H1 (cell line): ENCODE measurements around the gene CASZ1.

Experiments
- EZH2 ChIP-seq: fragments of 200-600 bp; sonication (generic); IDR thresholded peaks from 2 replicates; pipeline ENCODE4 v1.7.1; 2012; ENCODE audit warnings: low read depth, mild to moderate bottlenecking, moderate library complexity, low read length, inconsistent platforms; ENCODE audit not compliant: severe bottlenecking
- FOSL1 ChIP-seq: IDR thresholded peaks from 2 replicates; pipeline ENCODE4 v1.6.1; 2011; ENCODE audit warnings: mild to moderate bottlenecking, low read depth, low read length, moderate library complexity; ENCODE audit not compliant: insufficient read depth
- JUND ChIP-seq: IDR thresholded peaks from 2 replicates; pipeline ENCODE4 v1.6.1; 2011; ENCODE audit warnings: mild to moderate bottlenecking, improper control_type of control experiment, low read length
- KDM5A ChIP-seq: fragments of 200-600 bp; IDR thresholded peaks from 2 replicates; pipeline ENCODE4 v1.7.1; 2012; ENCODE audit warnings: mild to moderate bottlenecking, low read length, inconsistent platforms, mixed read lengths
- POLR2A ChIP-seq, 2 experiments: IDR thresholded peaks; 1 replicate in 1 of 2; 2 replicates in 1 of 2; pipeline ENCODE4 v1.6.1; 2011; ENCODE audit warnings: low read depth in 2 of 2, low read length in 2 of 2, mild to moderate bottlenecking in 2 of 2; ENCODE audit errors: control extremely low read depth in 1 of 2
- POLR2AphosphoS5 ChIP-seq: IDR thresholded peaks from 2 replicates; pipeline ENCODE4 v1.6.1; 2011; ENCODE audit warnings: low read depth, low read length
- RAD21 ChIP-seq, 2 experiments: IDR thresholded peaks in 1 of 2; conservative IDR thresholded peaks in 1 of 2; 2 replicates each; pipeline ENCODE4 v1.6.1; 2011; ENCODE audit warnings: low read depth in 2 of 2, low read length in 2 of 2, improper control_type of control experiment in 1 of 2, inconsistent platforms in 1 of 2, mild to moderate bottlenecking in 1 of 2, moderate library complexity in 1 of 2
- SP1 ChIP-seq: IDR thresholded peaks from 2 replicates; pipeline ENCODE4 v1.6.1; 2011; ENCODE audit warnings: low read depth, low read length
- SP2 ChIP-seq: IDR thresholded peaks from 2 replicates; pipeline ENCODE4 v1.6.1; 2012; ENCODE audit warnings: mild to moderate bottlenecking, low read length, inconsistent platforms
- SP4 ChIP-seq: IDR thresholded peaks from 2 replicates; pipeline ENCODE4 v1.6.1; 2012; ENCODE audit warnings: low read length, inconsistent platforms
- SUZ12 ChIP-seq: fragments of 200-600 bp; sonication (generic); IDR thresholded peaks from 2 replicates; pipeline ENCODE4 v1.6.1; 2012; ENCODE audit warnings: mild to moderate bottlenecking, inconsistent platforms, low read length, moderate library complexity, mixed read lengths
- TF ChIP-seq, protein P1 (sequence below), 3 experiments: IDR thresholded peaks; 1 replicate in 2 of 3; 2 replicates in 1 of 3; pipeline versions ENCODE4 v1.5.1 to v1.6.1; 2011; ENCODE audit warnings: low read length in 3 of 3, mild to moderate bottlenecking in 3 of 3, inconsistent platforms in 2 of 3, low read depth in 1 of 3, moderate library complexity in 1 of 3; ENCODE audit not compliant: insufficient read depth in 1 of 3; ENCODE audit errors: control extremely low read depth in 1 of 3

DNA sequence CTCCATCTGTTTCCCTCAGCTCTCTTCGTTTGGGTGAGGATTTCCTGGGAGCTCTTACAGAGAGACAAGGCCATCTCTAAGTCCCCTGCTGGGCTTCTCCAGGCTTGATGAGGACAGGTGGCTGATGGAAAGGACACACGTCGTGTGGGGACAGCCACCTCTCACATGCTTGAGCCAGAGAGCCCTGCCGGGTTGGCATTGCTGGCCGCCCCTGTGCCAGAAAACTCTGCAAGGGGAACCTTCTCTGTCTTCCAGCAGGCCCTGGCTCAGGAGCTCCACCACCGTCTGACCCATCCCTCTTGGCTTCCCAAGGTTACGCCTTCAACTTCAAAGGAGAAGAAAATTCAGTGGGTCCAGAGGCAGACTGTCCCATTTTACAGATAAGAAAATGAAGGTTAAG is 82.8 kb downstream of the CASZ1 start:
- no peak for TF ChIP-seq RAD21 (IDR thresholded peaks at IDR 0.05 in 1 of 2, conservative IDR thresholded peaks at IDR 0.05 in 1 of 2; ENCODE audit: low read depth in 2 of 2, low read length in 2 of 2)
- no peak for TF ChIP-seq POLR2A (IDR thresholded peaks at IDR 0.05; ENCODE audit: control extremely low read depth in 1 of 2, low read depth in 2 of 2, low read length in 2 of 2)
- TF ChIP-seq FOSL1: no peak
- no peak for TF ChIP-seq EZH2
- no peak for TF ChIP-seq POLR2AphosphoS5
- TF ChIP-seq, protein P1, sequence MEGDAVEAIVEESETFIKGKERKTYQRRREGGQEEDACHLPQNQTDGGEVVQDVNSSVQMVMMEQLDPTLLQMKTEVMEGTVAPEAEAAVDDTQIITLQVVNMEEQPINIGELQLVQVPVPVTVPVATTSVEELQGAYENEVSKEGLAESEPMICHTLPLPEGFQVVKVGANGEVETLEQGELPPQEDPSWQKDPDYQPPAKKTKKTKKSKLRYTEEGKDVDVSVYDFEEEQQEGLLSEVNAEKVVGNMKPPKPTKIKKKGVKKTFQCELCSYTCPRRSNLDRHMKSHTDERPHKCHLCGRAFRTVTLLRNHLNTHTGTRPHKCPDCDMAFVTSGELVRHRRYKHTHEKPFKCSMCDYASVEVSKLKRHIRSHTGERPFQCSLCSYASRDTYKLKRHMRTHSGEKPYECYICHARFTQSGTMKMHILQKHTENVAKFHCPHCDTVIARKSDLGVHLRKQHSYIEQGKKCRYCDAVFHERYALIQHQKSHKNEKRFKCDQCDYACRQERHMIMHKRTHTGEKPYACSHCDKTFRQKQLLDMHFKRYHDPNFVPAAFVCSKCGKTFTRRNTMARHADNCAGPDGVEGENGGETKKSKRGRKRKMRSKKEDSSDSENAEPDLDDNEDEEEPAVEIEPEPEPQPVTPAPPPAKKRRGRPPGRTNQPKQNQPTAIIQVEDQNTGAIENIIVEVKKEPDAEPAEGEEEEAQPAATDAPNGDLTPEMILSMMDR (IDR thresholded peaks at IDR 0.05; ENCODE audit: control extremely low read depth in 1 of 3, insufficient read depth in 1 of 3, low read depth in 1 of 3, low read length in 3 of 3): no peak
- TF ChIP-seq KDM5A: no peak
- no peak for TF ChIP-seq JUND
- TF ChIP-seq SUZ12: no peak
- TF ChIP-seq SP2: no peak
- no peak for TF ChIP-seq SP4
- no peak for TF ChIP-seq SP1
